HL-60 (cell line): ENCODE results near the gene IL27RA.
"Not testable (repeated sequence)": the region's sequence is repeated elsewhere in the genome, so short reads cannot be mapped to it uniquely, and the experiment has no call there.

Experiments used
- DNase-seq, 2 experiments: peaks; one replicate each; pipeline ENCODE4 v3.0.0-alpha.2; 2010 to 2020; ENCODE audit warnings: low read depth in 1 of 2, low spot score in 1 of 2
- H3K27ac ChIP-seq: fragments of 250-450 bp; sonication (Bioruptor Pico); replicated peaks from 2 replicates; pipeline ENCODE4 v1.5.1; 2020; ENCODE audit warnings: mild to moderate bottlenecking, moderate library complexity
- H3K27me3 ChIP-seq: fragments of 250-450 bp; sonication (Bioruptor Pico); 2 replicates; pipeline ENCODE4 v1.5.1; 2021; ENCODE audit warnings: mild to moderate bottlenecking, moderate library complexity; ENCODE audit not compliant: insufficient read depth, poor library complexity, severe bottlenecking
- H3K4me3 ChIP-seq: replicated peaks from 2 replicates; pipeline ENCODE4 v1.5.1; 2011; ENCODE audit warnings: mild to moderate bottlenecking, control low read depth, low read length; ENCODE audit not compliant: insufficient read depth
- CTCF ChIP-seq: IDR thresholded peaks from one replicate; pipeline ENCODE4 v1.5.1; 2011; ENCODE audit warnings: low read length, control low read depth, inconsistent platforms; ENCODE audit not compliant: insufficient read depth
- GABPA ChIP-seq: IDR thresholded peaks from 2 replicates; pipeline ENCODE4 v1.6.1; 2012; ENCODE audit warnings: low read depth
- POLR2AphosphoS5 ChIP-seq: IDR thresholded peaks from 2 replicates; pipeline ENCODE4 v1.6.1; 2012; ENCODE audit warnings: low read depth
- REST ChIP-seq: IDR thresholded peaks from 2 replicates; pipeline ENCODE4 v1.6.1; 2012; ENCODE audit warnings: low read depth; ENCODE audit not compliant: insufficient replicate concordance
- SPI1 ChIP-seq: IDR thresholded peaks from 2 replicates; pipeline ENCODE4 v1.6.1; 2012; ENCODE audit warnings: low read depth, mild to moderate bottlenecking, borderline replicate concordance

The IL27RA gene

DNA sequence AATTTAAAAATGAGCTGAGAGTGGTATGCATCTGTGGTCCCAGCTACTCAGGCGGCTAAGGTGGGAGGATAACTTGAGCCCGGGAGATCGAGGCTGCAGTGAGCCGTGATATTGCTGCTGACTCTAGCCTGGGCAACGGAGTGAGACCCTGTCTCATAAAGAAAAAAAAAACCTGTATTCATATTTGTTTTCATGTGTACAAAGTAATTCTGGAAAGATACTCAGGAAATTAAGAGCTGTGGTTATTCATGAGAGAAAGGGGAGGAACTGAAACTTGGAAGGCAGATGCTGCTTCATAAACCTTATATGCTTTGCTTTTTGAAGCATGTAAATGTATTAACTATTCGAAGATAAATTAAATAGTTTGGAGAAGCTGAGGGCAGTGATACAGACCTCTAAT lies 12.5 kb upstream of the IL27RA start:
- Histone ChIP-seq H3K4me3 (no peak overlapping the region), H3K27ac (no peak overlapping the region), H3K27me3 (no peaks in the 10 kb centered on the region)
- no peak for TF ChIP-seq REST
- no peak for TF ChIP-seq CTCF
- TF ChIP-seq GABPA, result no peak
- no peak for TF ChIP-seq POLR2AphosphoS5
- TF ChIP-seq SPI1, result no peak
- no peak for DNase-seq

DNA sequence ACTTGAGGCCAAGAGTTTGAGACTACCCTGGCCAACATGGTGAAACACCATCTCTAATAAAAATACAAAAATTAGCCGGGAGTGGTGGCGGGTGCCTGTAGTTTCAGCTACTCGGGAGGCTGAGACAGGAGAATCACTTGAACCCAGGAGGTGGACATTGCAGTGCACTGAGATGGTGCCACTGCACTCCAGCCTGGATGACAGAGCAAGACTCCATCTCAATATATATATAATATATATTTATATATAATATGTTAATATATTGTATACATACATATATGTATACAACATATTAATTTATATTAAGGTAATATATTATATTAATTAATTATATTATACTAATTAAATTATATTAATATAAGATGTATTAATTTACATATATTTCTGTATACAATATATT lies 11.8 kb upstream of the IL27RA start:
- DNase-seq, result not testable (repeated sequence)

DNA sequence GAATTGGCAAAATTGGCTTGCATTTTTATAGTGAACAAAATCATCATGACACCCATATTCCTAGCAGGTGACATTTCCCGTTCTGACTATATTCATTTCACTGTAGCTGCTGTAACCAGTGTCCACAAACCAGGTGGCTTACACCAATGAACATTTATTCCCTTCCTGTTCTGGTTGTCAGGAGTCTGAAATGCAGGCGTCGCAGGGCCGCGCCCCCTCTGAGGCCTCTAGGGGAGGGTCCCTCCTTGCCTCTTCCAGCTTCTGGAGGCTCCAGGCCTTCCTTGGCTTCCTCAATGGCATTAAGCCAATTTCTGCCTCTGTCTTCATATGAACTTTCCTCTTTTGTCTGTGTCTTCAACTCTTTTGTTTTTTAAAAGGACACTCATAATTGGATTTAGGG lies 10.1 kb upstream of the IL27RA start:
- Histone ChIP-seq H3K27ac (0 out of 2 replicates have a peak overlapping the region, but pooled peaks have one; percentile 12), H3K27me3 (no peaks in the 10 kb centered on the region), H3K4me3 (no peak overlapping the region)
- DNase-seq, result peak; percentile 18 to 28
- no peak for TF ChIP-seq POLR2AphosphoS5
- TF ChIP-seq CTCF, result no peak
- TF ChIP-seq REST, result no peak
- TF ChIP-seq SPI1, result no peak
- no peak for TF ChIP-seq GABPA

More for the DNA sequence above, 11.8 kb upstream of the IL27RA start:
- H3K27ac ChIP-seq, H3K27me3 ChIP-seq, H3K4me3 ChIP-seq: not testable (repeated sequence)

GRCh38 chr19:14022469-14022868 lies 9.1 kb upstream of the IL27RA start:
- no peak overlapping the region for H3K27ac ChIP-seq
- H3K4me3 ChIP-seq, result no peak overlapping the region
- H3K27me3 ChIP-seq, result no peaks in the 10 kb centered on the region
- TF ChIP-seq POLR2AphosphoS5 (no peak), CTCF (no peak), REST (no peak), SPI1 (no peak), GABPA (no peak)
- no peak for DNase-seq
